OCI-LY3 (cell line): ENCODE data around the gene FMNL2.

ENCODE experiments used
- CTCF ChIP-seq: fragments of 200-600, 300-600 bp; sonication (generic); IDR thresholded peaks from 2 replicates; pipeline ENCODE4 v1.5.1; 2014; ENCODE audit warnings: antibody characterized with exemption, low read length, low read depth
- EZH2phosphoT487 ChIP-seq: fragments of 200-600 bp; shearing (Covaris generic); IDR thresholded peaks from 2 replicates; pipeline ENCODE4 v1.6.1; 2018; ENCODE audit warnings: antibody characterized with exemption, mixed run types, low read depth

DNA sequence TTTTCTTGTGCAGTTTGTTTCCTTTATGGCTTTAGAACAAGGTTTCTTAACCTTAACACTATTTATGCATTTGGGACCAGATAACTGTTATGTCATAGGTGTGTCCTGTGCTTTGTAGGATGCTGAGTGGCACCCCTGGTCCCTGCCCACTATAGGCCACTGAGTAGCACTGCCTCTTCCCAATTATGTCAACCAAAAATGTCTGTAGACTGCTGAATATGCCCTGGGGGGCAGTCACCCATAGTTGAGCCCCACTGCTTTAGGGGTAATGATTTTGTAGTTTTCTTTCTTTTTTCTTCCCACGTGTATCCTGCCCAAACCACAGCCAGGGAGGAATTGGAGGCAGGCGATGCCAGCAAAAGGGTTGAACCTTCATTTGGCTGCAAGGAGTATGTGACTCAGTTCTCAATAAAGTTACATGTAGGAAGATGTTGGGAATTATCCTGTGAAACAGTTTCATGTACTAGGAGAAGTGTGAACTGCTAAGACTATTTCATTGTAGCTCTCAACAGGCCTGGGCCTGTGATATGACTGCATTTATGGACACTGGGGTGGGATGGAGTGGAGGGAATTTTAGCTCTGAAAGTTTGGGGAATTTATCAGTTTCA lies 65.7 kb downstream of the FMNL2 start:
- no peak for TF ChIP-seq CTCF
- TF ChIP-seq EZH2phosphoT487 = no peak
